Trophoblast cell (in vitro differentiated cells and primary cell): ENCODE measurements around the gene CLINT1.
"Not testable (repeated sequence)": the region's sequence is repeated elsewhere in the genome, so short reads cannot be mapped to it uniquely, and the experiment has no call there.

ENCODE experiments used
- DNase-seq, 2 donors: peaks; one replicate each; pipeline ENCODE4 v3.0.0-alpha.2; 2016
- H2AFZ ChIP-seq: 2 replicates; pipeline ENCODE4 v1.6.1; 2013; ENCODE audit warnings: low read length, moderate library complexity, mild to moderate bottlenecking; ENCODE audit not compliant: insufficient read depth, poor library complexity
- H2AK5ac ChIP-seq: 2 replicates; pipeline ENCODE4 v1.6.1; 2013; ENCODE audit warnings: mild to moderate bottlenecking, low read length
- H2BK120ac ChIP-seq: 2 replicates; pipeline ENCODE4 v1.6.1; 2013; ENCODE audit warnings: low read length, mild to moderate bottlenecking, moderate library complexity; ENCODE audit not compliant: insufficient read depth, poor library complexity
- H2BK12ac ChIP-seq: 2 replicates; pipeline ENCODE4 v1.6.1; 2013; ENCODE audit warnings: mild to moderate bottlenecking, low read length, moderate library complexity
- H2BK5ac ChIP-seq: 2 replicates; pipeline ENCODE4 v1.6.1; 2013; ENCODE audit warnings: low read length, low read depth, moderate library complexity, mild to moderate bottlenecking; ENCODE audit not compliant: poor library complexity
- H3K14ac ChIP-seq: 2 replicates; pipeline ENCODE4 v1.6.1; 2013; ENCODE audit warnings: mild to moderate bottlenecking, low read length
- H3K18ac ChIP-seq: 2 replicates; pipeline ENCODE4 v1.6.1; 2013; ENCODE audit warnings: mild to moderate bottlenecking, low read length
- H3K23ac ChIP-seq: 2 replicates; pipeline ENCODE4 v1.6.1; 2013; ENCODE audit warnings: low read length
- H3K27ac ChIP-seq: 2 replicates; pipeline ENCODE4 v1.5.1; 2013; ENCODE audit warnings: low read depth, mild to moderate bottlenecking, inconsistent platforms, low read length, moderate library complexity
- H3K27me3 ChIP-seq: 2 replicates; pipeline ENCODE4 v1.6.1; 2013; ENCODE audit warnings: inconsistent platforms, mild to moderate bottlenecking, low read length, moderate library complexity; ENCODE audit not compliant: insufficient read depth
- H3K36me3 ChIP-seq, 2 experiments: 1 replicate in 1 of 2; 2 replicates in 1 of 2; pipeline ENCODE4 v1.6.1; 2013; ENCODE audit warnings: low read length in 2 of 2, mild to moderate bottlenecking in 2 of 2, moderate library complexity in 1 of 2; ENCODE audit not compliant: insufficient read depth in 2 of 2, control insufficient read depth in 1 of 2
- H3K4ac ChIP-seq: 2 replicates; pipeline ENCODE4 v1.6.1; 2013; ENCODE audit warnings: low read depth, mild to moderate bottlenecking, low read length, moderate library complexity
- H3K4me1 ChIP-seq, 2 experiments: 1 replicate in 1 of 2; 2 replicates in 1 of 2; pipeline ENCODE4 v1.6.1; 2013; ENCODE audit warnings: low read length in 2 of 2, mild to moderate bottlenecking in 2 of 2, moderate library complexity in 1 of 2; ENCODE audit not compliant: insufficient read depth in 2 of 2, control insufficient read depth in 1 of 2
- H3K4me2 ChIP-seq: 2 replicates; pipeline ENCODE4 v1.6.1; 2013; ENCODE audit warnings: inconsistent platforms, mild to moderate bottlenecking, low read length, moderate library complexity
- H3K4me3 ChIP-seq: 2 replicates; pipeline ENCODE4 v1.5.1; 2013; ENCODE audit warnings: mild to moderate bottlenecking, low read depth, low read length, inconsistent platforms
- H3K79me1 ChIP-seq: one replicate; pipeline ENCODE4 v1.6.1; 2013; ENCODE audit warnings: low read length
- H3K79me2 ChIP-seq: 2 replicates; pipeline ENCODE4 v1.6.1; 2013; ENCODE audit warnings: low read length, mild to moderate bottlenecking; ENCODE audit not compliant: control insufficient read depth, insufficient read depth, poor library complexity
- H3K9ac ChIP-seq: 2 replicates; pipeline ENCODE4 v1.6.1; 2013; ENCODE audit warnings: mild to moderate bottlenecking, low read length
- H3K9me3 ChIP-seq: 2 replicates; pipeline ENCODE4 v1.6.1; 2013; ENCODE audit warnings: low read depth, mild to moderate bottlenecking, control low read depth, inconsistent platforms, low read length; ENCODE audit not compliant: insufficient read depth
- H4K12ac ChIP-seq: 2 replicates; pipeline ENCODE4 v1.6.1; 2013; ENCODE audit warnings: low read depth, mild to moderate bottlenecking, low read length, moderate library complexity
- H4K8ac ChIP-seq: 2 replicates; pipeline ENCODE4 v1.6.1; 2013; ENCODE audit warnings: low read depth, mild to moderate bottlenecking, low read length, moderate library complexity
- H4K91ac ChIP-seq: one replicate; pipeline ENCODE4 v1.6.1; 2013; ENCODE audit warnings: low read depth, mild to moderate bottlenecking, low read length, moderate library complexity
- WGBS: extraction: QIAGEN DNeasy Blood & Tissue Kit; methylation state at CpG from one replicate; pipeline ENCODE4 v1.1.7; 2013; ENCODE audit warnings: missing lambda C conversion rate; ENCODE audit not compliant: insufficient read length, insufficient coverage; ENCODE audit errors: extremely low coverage; 5-methylcytosine and 5-hydroxymethylcytosine counted together

CLINT1 gene

GRCh38 chr5:157890836-157891597 is 32.1 kb upstream of the CLINT1 start:
- Histone ChIP-seq H3K18ac (no peak overlapping the region), H3K79me2 (no peaks in the 10 kb centered on the region), H3K4me3 (no peak overlapping the region), H4K8ac (no peak overlapping the region), H3K4ac (no peak overlapping the region), H2AK5ac (no peak overlapping the region), H3K36me3 (no peaks in the 10 kb centered on the region), H3K9ac (no peak overlapping the region), H3K4me2 (no peak overlapping the region), H3K9me3 (peaks cover 7% of the 10 kb centered on the region), H3K27me3 (no peaks in the 10 kb centered on the region), H4K91ac (no peak overlapping the region), H2BK5ac (no peak overlapping the region), H3K79me1 (no peaks in the 10 kb centered on the region), H3K23ac (no peak overlapping the region), H3K4me1 (no peaks in the 10 kb centered on the region), H3K14ac (no peak overlapping the region), H2AFZ (no peak overlapping the region), H4K12ac (no peak overlapping the region), H2BK120ac (no peak overlapping the region), H2BK12ac (no peak overlapping the region), H3K27ac (no peak overlapping the region)
- no CpG with 5 or more reads among the region's 2 CpGs for WGBS
- no peak for DNase-seq

- Histone ChIP-seq H3K9ac (no peak overlapping the region), H3K4me2 (no peak overlapping the region), H4K12ac (no peak overlapping the region), H3K23ac (no peak overlapping the region), H3K4me3 (no peak overlapping the region), H3K27ac (no peak overlapping the region), H3K4me1 (no peaks in the 10 kb centered on the region), H3K79me2 (no peaks in the 10 kb centered on the region), H3K9me3 (peaks cover 7% of the 10 kb centered on the region), H3K4ac (no peak overlapping the region), H2AK5ac (no peak overlapping the region), H3K14ac (no peak overlapping the region), H4K8ac (no peak overlapping the region), H3K27me3 (no peaks in the 10 kb centered on the region), H4K91ac (no peak overlapping the region), H2BK120ac (no peak overlapping the region), H3K36me3 (no peaks in the 10 kb centered on the region), H2BK5ac (no peak overlapping the region), H3K79me1 (no peaks in the 10 kb centered on the region), H2AFZ (no peak overlapping the region), H2BK12ac (no peak overlapping the region), H3K18ac (no peak overlapping the region)
- WGBS: no CpG with 5 or more reads among the region's 1 CpG
- no peak for DNase-seq
These were observed 30.0 kb upstream of the CLINT1 start for GRCh38 chr5:157888814-157889532.

- H3K27me3 ChIP-seq: no peaks in the 10 kb centered on the region
- no peak overlapping the region for H3K14ac ChIP-seq
- no peak overlapping the region for H2BK120ac ChIP-seq
- WGBS: no CpG with 5 or more reads among the region's 27 CpGs
- H3K79me1 ChIP-seq: no peaks in the 10 kb centered on the region
- DNase-seq: no peak
- no peak overlapping the region for H2BK5ac ChIP-seq
- no peaks in the 10 kb centered on the region for H3K4me1 ChIP-seq
- H4K8ac ChIP-seq: no peak overlapping the region
- H3K18ac ChIP-seq: no peak overlapping the region
- H3K4me3 ChIP-seq: no peak overlapping the region
- H2AFZ ChIP-seq: no peak overlapping the region
- no peak overlapping the region for H4K12ac ChIP-seq
- H3K23ac ChIP-seq: no peak overlapping the region
- no peak overlapping the region for H3K4ac ChIP-seq
- H3K79me2 ChIP-seq: no peaks in the 10 kb centered on the region
- H3K9me3 ChIP-seq: peaks cover 7% of the 10 kb centered on the region
- H3K9ac ChIP-seq: no peak overlapping the region
- no peak overlapping the region for H3K27ac ChIP-seq
- no peak overlapping the region for H4K91ac ChIP-seq
- H3K4me2 ChIP-seq: no peak overlapping the region
- no peak overlapping the region for H2BK12ac ChIP-seq
- no peak overlapping the region for H2AK5ac ChIP-seq
- H3K36me3 ChIP-seq: no peaks in the 10 kb centered on the region
These were observed 27.9 kb upstream of the CLINT1 start for GRCh38 chr5:157886796-157887380.

GRCh38 chr5:157885051-157885450 is 26.1 kb upstream of the CLINT1 start:
- H3K18ac ChIP-seq, H3K9me3 ChIP-seq, DNase-seq, H3K9ac ChIP-seq, H2BK12ac ChIP-seq, H3K36me3 ChIP-seq, H3K4me2 ChIP-seq, H2BK5ac ChIP-seq, H2BK120ac ChIP-seq, H4K91ac ChIP-seq, H3K4ac ChIP-seq, H4K8ac ChIP-seq, H3K23ac ChIP-seq, H4K12ac ChIP-seq, H3K79me2 ChIP-seq, H3K14ac ChIP-seq, H2AK5ac ChIP-seq, H3K27ac ChIP-seq, H2AFZ ChIP-seq, H3K4me3 ChIP-seq, H3K4me1 ChIP-seq, H3K27me3 ChIP-seq, H3K79me1 ChIP-seq: not testable (repeated sequence)
- WGBS: no CpG with 5 or more reads among the region's 1 CpG
